Transverse colon (tissue), 4 donors: ENCODE data around the gene PRR5L.

ENCODE experiments used
- CTCF ChIP-seq, 5 experiments: fragments of 200-600 bp in 3 of 5; fragments of 450-650 bp in 2 of 5; sonication (generic) in 3 of 5; IDR thresholded peaks; 1 replicate in 2 of 5; 2 replicates in 3 of 5; pipeline ENCODE4 v1.5.1; 2016 to 2017; ENCODE audit warnings: antibody characterized with exemption in 5 of 5, inconsistent platforms in 3 of 5, mild to moderate bottlenecking in 2 of 5, moderate library complexity in 1 of 5
- EP300 ChIP-seq: sonication (generic); formaldehyde crosslinking; IDR thresholded peaks from one replicate; pipeline ENCODE4 v1.6.1; 2017; ENCODE audit warnings: antibody characterized with exemption, low read depth
- POLR2A ChIP-seq: fragments of 450-650 bp; IDR thresholded peaks from one replicate; pipeline ENCODE4 v1.6.1; 2016; ENCODE audit warnings: antibody characterized with exemption, mild to moderate bottlenecking, moderate library complexity
- POLR2AphosphoS5 ChIP-seq, 3 donors: sonication (generic); formaldehyde crosslinking; IDR thresholded peaks; one replicate each; pipeline ENCODE4 v1.6.1; 2016; ENCODE audit warnings: antibody characterized with exemption in 3 of 3

GRCh38 chr11:36300650-36301049 lies 4.6 kb downstream of the PRR5L start:
- TF ChIP-seq CTCF (IDR thresholded peaks at IDR 0.05), result no peak
- TF ChIP-seq POLR2A, result no peak
- no peak for TF ChIP-seq EP300
- peak in 1 of 3 donors; percentile 64 for TF ChIP-seq POLR2AphosphoS5 (IDR thresholded peaks at IDR 0.05)
